A673 (cell line): ENCODE results near the gene BCKDHA. TPM values are rescaled to one million over a fixed set of nuclear protein-coding genes. Genes with fewer than 3 reads are reported as not detected.
A peak's percentile ranks its signal among the peaks of the same experiment; 100 is the strongest.

Experiments used
- Bru-seq: library from RNA; stranded (reverse); fragments of 400-500 nt; gene quantifications from one replicate; lab custom pipeline; 2021; lab: Mats Ljungman, UMichigan
- BruChase-seq, 2 experiments: library from RNA; stranded (reverse); fragments of 400-500 nt; gene quantifications; one replicate each; lab custom pipeline; 2021; lab: Mats Ljungman, UMichigan
- BruUV-seq: library from RNA; stranded (reverse); fragments of 400-500 nt; replicated peaks from 2 replicates; lab custom pipeline; 2021; lab: Mats Ljungman, UMichigan
- CTCF ChIA-PET: fragments of 300-600 bp; sonication (Branson Sonifier 250); formaldehyde crosslinking; loops from one replicate; lab custom pipeline; 2022; ENCODE audit warnings: antibody characterized with exemption; lab: Charles Lee
- POLR2A ChIA-PET: fragments of 300-600 bp; sonication (Branson Sonifier 250); formaldehyde crosslinking; loops from one replicate; lab custom pipeline; 2022; ENCODE audit warnings: antibody characterized with exemption; ENCODE audit not compliant: low non-redundant PET; lab: Charles Lee
- DNase-seq: peaks from one replicate; pipeline ENCODE4 v3.0.0-alpha.2; 2015; ENCODE audit warnings: low spot score
- H3K27ac ChIP-seq: fragments of 200-600 bp; sonication (generic); 2 replicates; pipeline ENCODE4 v1.5.1; 2016; ENCODE audit warnings: mixed run types, low read depth, mild to moderate bottlenecking, mixed read lengths, antibody characterized with exemption, low read length; ENCODE audit not compliant: poor library complexity, severe bottlenecking
- H3K27me3 ChIP-seq: fragments of 200-600 bp; sonication (generic); replicated peaks from 2 replicates; pipeline ENCODE4 v1.6.1; 2017; ENCODE audit warnings: mixed run types, low read depth, mild to moderate bottlenecking, mixed read lengths, antibody characterized with exemption, low read length; ENCODE audit not compliant: insufficient read depth, poor library complexity
- H3K36me3 ChIP-seq: fragments of 200-600 bp; sonication (generic); 2 replicates; pipeline ENCODE4 v1.6.1; 2016; ENCODE audit warnings: mixed run types, mild to moderate bottlenecking, mixed read lengths, antibody characterized with exemption, low read length; ENCODE audit not compliant: insufficient read depth, poor library complexity, severe bottlenecking
- H3K4me1 ChIP-seq: fragments of 200-600 bp; sonication (generic); 2 replicates; pipeline ENCODE4 v1.6.1; 2017; ENCODE audit warnings: mixed run types, mild to moderate bottlenecking, mixed read lengths, antibody characterized with exemption, low read length; ENCODE audit not compliant: insufficient read depth, poor library complexity, severe bottlenecking
- H3K4me3 ChIP-seq: fragments of 200-600 bp; sonication (generic); 2 replicates; pipeline ENCODE4 v1.5.1; 2016; ENCODE audit warnings: low read depth, mixed run types, mild to moderate bottlenecking, mixed read lengths, low read length; ENCODE audit not compliant: poor library complexity, severe bottlenecking
- H3K9me3 ChIP-seq: fragments of 200-600 bp; sonication (generic); 2 replicates; pipeline ENCODE4 v1.6.1; 2016; ENCODE audit warnings: mixed run types, low read depth, mild to moderate bottlenecking, mixed read lengths, antibody characterized with exemption, low read length; ENCODE audit not compliant: poor library complexity, severe bottlenecking
- CTCF ChIP-seq: fragments of 300-800, 200-600 bp; sonication (generic); conservative IDR thresholded peaks from 2 replicates; pipeline ENCODE4 v1.5.1; 2017; ENCODE audit warnings: low read depth, mild to moderate bottlenecking, antibody characterized with exemption, low read length, moderate library complexity, mixed read lengths
- EZH2 ChIP-seq: fragments of 200-600 bp; sonication (generic); IDR thresholded peaks from 2 replicates; pipeline ENCODE4 v1.6.1; 2017; ENCODE audit warnings: borderline replicate concordance, low read depth, mild to moderate bottlenecking, mixed read lengths, antibody characterized with exemption, low read length; ENCODE audit not compliant: poor library complexity, severe bottlenecking
- intact Hi-C: fragments of 100-400 bp; cut with micrococcal nuclease; formaldehyde crosslinking; loops from one replicate; pipeline ENCODE4 v1.10.0; 2022; ENCODE audit not compliant: unreplicated experiment
- long read RNA-seq: library from polyadenylated mRNA; stranded (forward); transcript quantifications from one replicate; pipeline ENCODE4 v2.0.0, GENCODE V29; 2022
- total RNA-seq: library from RNA; stranded (reverse); gene quantifications from 2 replicates; pipeline ENCODE4 v1.2.3, GENCODE V29; 2021

The BCKDHA gene
- 14.7 and 15.9 TPM in 2 replicates for total RNA-seq
- percentile 55 among the genes with signal in this experiment for Bru-seq, nascent RNA
- BruChase-seq, experiment 1, labeled RNA remaining after a 2-hour chase: percentile 46 among the genes with signal in this experiment
- BruChase-seq, experiment 2, labeled RNA remaining after a 6-hour chase: percentile 56 among the genes with signal in this experiment
- long read RNA-seq, transcript BCKDHA-201 (9 exons, 2,103 nt): major isoform, 86 of 116 reads
- long read RNA-seq, partial matches to known transcripts: 2 of 116 reads
- long read RNA-seq, other reads (novel, unspliced or antisense): 28 of 116 reads

- DNase-seq: peak; percentile 100
- Histone ChIP-seq H3K36me3 (no peaks in the 10 kb centered on the region), H3K4me3 (peak within 1 kb of the TSS; percentile 86), H3K27me3 (no peaks in the 10 kb centered on the region), H3K9me3 (no peaks in the 10 kb centered on the region), H3K27ac (peak within 1 kb of the TSS; percentile 97), H3K4me1 (peaks cover 10% of the 10 kb centered on the region)
- POLR2A ChIA-PET: no interaction called here
- TSS peak; percentile 74 for BruUV-seq
- TF ChIP-seq EZH2 (no peak), CTCF (no peak)
- CTCF ChIA-PET: no interaction called here
- intact Hi-C loops: loop anchor here (10.0 kb wide), 1 partner anchor 347 kb away; no protein-coding TSS in a partner anchor
These were observed at the start of gene BCKDHA, which contains the start of gene EXOSC5 for GRCh38 chr19:41397086-41398049. TSS of gene BCKDHA (plus strand) at chr19:41397818. CDS start at chr19:41397828, 10 bp downstream. TSS of gene EXOSC5 (minus strand) at chr19:41397359. CDS start at chr19:41397328, 31 bp downstream.

GRCh38 chr19:41350735-41351338, 46.8 kb upstream of the BCKDHA start:
- Histone ChIP-seq H3K27ac (no peak overlapping the region), H3K4me1 (peaks cover 11% of the 10 kb centered on the region), H3K27me3 (no peaks in the 10 kb centered on the region), H3K4me3 (peak overlapping the region; percentile 98), H3K9me3 (no peaks in the 10 kb centered on the region), H3K36me3 (peaks cover 13% of the 10 kb centered on the region)
- intact Hi-C loops: no loop called here
- ChIA-PET POLR2A (no interaction called here), CTCF (interaction anchor here (0.6 kb wide), 1 partner anchor 147 kb away, joined by 4 read pairs; no protein-coding TSS in a partner anchor)
- no TSS peak for BruUV-seq
- DNase-seq: no peak
- TF ChIP-seq EZH2: no peak
- no peak for TF ChIP-seq CTCF
